HEK293 (cell line): ENCODE results near the gene DNAH6.

Experiments
- SALL2 ChIP-seq: fragments of 450-650 bp; formaldehyde crosslinking; IDR thresholded peaks from 2 replicates; pipeline ENCODE4 v1.5.0; 2017; ENCODE audit warnings: missing biosample characterization, mild to moderate bottlenecking, missing genetic modification characterization, borderline replicate concordance
- ZBTB1 ChIP-seq: fragments of 450-650 bp; formaldehyde crosslinking; IDR thresholded peaks from 2 replicates; pipeline ENCODE4 v1.5.1; 2016; ENCODE audit warnings: missing biosample characterization, missing genetic modification characterization
- ZBTB21 ChIP-seq: fragments of 450-650 bp; formaldehyde crosslinking; IDR thresholded peaks from 2 replicates; pipeline ENCODE4 v1.5.1; 2017; ENCODE audit warnings: missing biosample characterization, missing genetic modification characterization
- ZBTB49 ChIP-seq: fragments of 450-650 bp; formaldehyde crosslinking; IDR thresholded peaks from 2 replicates; pipeline ENCODE4 v1.5.1; 2016; ENCODE audit warnings: missing biosample characterization, missing genetic modification characterization, low read depth
- ZBTB8A ChIP-seq: fragments of 450-650 bp; formaldehyde crosslinking; IDR thresholded peaks from 2 replicates; pipeline ENCODE4 v1.5.1; 2016; ENCODE audit warnings: missing biosample characterization, missing genetic modification characterization
- ZNF175 ChIP-seq: fragments of 450-650 bp; formaldehyde crosslinking; IDR thresholded peaks from 2 replicates; pipeline ENCODE4 v1.5.1; 2016; ENCODE audit warnings: missing biosample characterization, missing genetic modification characterization
- ZNF518A ChIP-seq: fragments of 450-650 bp; formaldehyde crosslinking; conservative IDR thresholded peaks from 2 replicates; pipeline ENCODE4 v1.5.1; 2016; ENCODE audit warnings: low read depth, missing biosample characterization, missing genetic modification characterization
- ZNF76 ChIP-seq: fragments of 450-650 bp; formaldehyde crosslinking; IDR thresholded peaks from 2 replicates; pipeline ENCODE4; 2016; ENCODE audit warnings: low read depth, missing biosample characterization, missing genetic modification characterization, borderline replicate concordance
- ZNF768 ChIP-seq: fragments of 450-650 bp; formaldehyde crosslinking; IDR thresholded peaks from 2 replicates; pipeline ENCODE4 v1.5.1; 2018; ENCODE audit warnings: missing biosample characterization, mild to moderate bottlenecking, missing genetic modification characterization
- ZNF776 ChIP-seq: fragments of 450-650 bp; formaldehyde crosslinking; IDR thresholded peaks from 2 replicates; pipeline ENCODE4 v1.5.0; 2017; ENCODE audit warnings: missing biosample characterization, missing genetic modification characterization, borderline replicate concordance
- ZNF777 ChIP-seq: fragments of 450-650 bp; formaldehyde crosslinking; IDR thresholded peaks from 2 replicates; pipeline ENCODE4 v1.5.1; 2017; ENCODE audit warnings: missing biosample characterization, missing genetic modification characterization, borderline replicate concordance
- TF ChIP-seq, protein P1 (sequence below): fragments of 450-650 bp; formaldehyde crosslinking; IDR thresholded peaks from 2 replicates; pipeline ENCODE4 v1.5.1; 2016; ENCODE audit warnings: missing biosample characterization, missing genetic modification characterization
- TF ChIP-seq, protein P2 (sequence below): fragments of 450-650 bp; formaldehyde crosslinking; IDR thresholded peaks from 2 replicates; pipeline ENCODE4 v1.5.1; 2017; ENCODE audit warnings: missing biosample characterization, mild to moderate bottlenecking, missing genetic modification characterization, moderate library complexity

DNA sequence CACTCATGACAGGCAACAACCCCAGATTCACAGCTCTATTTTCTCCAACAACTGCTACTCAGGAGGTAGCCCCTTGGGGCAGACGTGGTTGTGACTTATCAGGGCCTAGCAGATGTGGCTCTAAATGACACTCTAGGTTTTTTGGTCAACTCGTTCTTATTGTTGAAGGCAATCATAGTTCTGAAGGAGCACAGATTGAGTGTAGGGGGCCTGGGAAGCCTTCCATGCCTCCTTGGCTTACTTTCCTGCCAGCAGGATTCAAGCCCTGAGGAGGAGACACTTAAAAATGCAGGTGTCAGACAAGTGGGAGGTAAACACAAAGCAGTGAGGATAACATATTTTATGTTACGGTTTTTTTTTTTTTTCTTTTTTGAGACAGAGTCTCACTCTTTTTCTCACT is 33.7 kb upstream of the DNAH6 start:
- TF ChIP-seq, protein P1, sequence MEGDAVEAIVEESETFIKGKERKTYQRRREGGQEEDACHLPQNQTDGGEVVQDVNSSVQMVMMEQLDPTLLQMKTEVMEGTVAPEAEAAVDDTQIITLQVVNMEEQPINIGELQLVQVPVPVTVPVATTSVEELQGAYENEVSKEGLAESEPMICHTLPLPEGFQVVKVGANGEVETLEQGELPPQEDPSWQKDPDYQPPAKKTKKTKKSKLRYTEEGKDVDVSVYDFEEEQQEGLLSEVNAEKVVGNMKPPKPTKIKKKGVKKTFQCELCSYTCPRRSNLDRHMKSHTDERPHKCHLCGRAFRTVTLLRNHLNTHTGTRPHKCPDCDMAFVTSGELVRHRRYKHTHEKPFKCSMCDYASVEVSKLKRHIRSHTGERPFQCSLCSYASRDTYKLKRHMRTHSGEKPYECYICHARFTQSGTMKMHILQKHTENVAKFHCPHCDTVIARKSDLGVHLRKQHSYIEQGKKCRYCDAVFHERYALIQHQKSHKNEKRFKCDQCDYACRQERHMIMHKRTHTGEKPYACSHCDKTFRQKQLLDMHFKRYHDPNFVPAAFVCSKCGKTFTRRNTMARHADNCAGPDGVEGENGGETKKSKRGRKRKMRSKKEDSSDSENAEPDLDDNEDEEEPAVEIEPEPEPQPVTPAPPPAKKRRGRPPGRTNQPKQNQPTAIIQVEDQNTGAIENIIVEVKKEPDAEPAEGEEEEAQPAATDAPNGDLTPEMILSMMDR (tag by site-specific recombination) = no peak
- TF ChIP-seq, protein P2, sequence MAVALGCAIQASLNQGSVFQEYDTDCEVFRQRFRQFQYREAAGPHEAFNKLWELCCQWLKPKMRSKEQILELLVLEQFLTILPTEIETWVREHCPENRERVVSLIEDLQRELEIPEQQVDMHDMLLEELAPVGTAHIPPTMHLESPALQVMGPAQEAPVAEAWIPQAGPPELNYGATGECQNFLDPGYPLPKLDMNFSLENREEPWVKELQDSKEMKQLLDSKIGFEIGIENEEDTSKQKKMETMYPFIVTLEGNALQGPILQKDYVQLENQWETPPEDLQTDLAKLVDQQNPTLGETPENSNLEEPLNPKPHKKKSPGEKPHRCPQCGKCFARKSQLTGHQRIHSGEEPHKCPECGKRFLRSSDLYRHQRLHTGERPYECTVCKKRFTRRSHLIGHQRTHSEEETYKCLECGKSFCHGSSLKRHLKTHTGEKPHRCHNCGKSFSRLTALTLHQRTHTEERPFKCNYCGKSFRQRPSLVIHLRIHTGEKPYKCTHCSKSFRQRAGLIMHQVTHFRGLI (tag by site-specific recombination) = no peak
- no peak for TF ChIP-seq ZBTB1 (tag by site-specific recombination)
- TF ChIP-seq SALL2 (tag by site-specific recombination) = no peak
- no peak for TF ChIP-seq ZNF175 (tag by site-specific recombination)
- TF ChIP-seq ZBTB8A = no peak
- TF ChIP-seq ZNF518A (tag by site-specific recombination) = no peak
- no peak for TF ChIP-seq ZBTB49 (tag by site-specific recombination)
- TF ChIP-seq ZNF777 = no peak
- TF ChIP-seq ZNF76 = no peak
- TF ChIP-seq ZBTB21 (tag by site-specific recombination) = no peak
- no peak for TF ChIP-seq ZNF768 (tag by site-specific recombination)
- TF ChIP-seq ZNF776 = no peak
